Measurements from ENCODE around the gene GALNT9. TPM values are rescaled to one million over a fixed set of nuclear protein-coding genes. Genes with fewer than 3 reads are reported as not detected.

Gene GALNT9
- polyA plus RNA-seq, 2 of the 4 experiments (the other 2 are of a cell fraction) = 0.66 to 2.8 TPM

GRCh38 chr12:132367852-132368251 lies 38.5 kb upstream of the GALNT9 start:
- ChIA-PET CTCF (interaction anchor here (1.0 kb wide), 1 partner anchor 12 kb away, joined by 5 read pairs; no protein-coding TSS in a partner anchor), POLR2A (no interaction called here)
- Histone ChIP-seq H3K4me1 (no peaks in the 10 kb centered on the region), H3K4me3 (no peak overlapping the region), H3K4me2 (no peak overlapping the region), H3K27ac (no peak overlapping the region), H3K9me3 (peaks cover 13% of the 10 kb centered on the region; the same call in 2 of the 3 replicates)
- ATAC-seq (no peak), FAIRE-seq (no peak), DNase-seq (ENCODE audit: low read depth in 1 of 2, low spot score in 1 of 2) (no peak)
- TF ChIP-seq HMGXB4 (CRISPR knock-in tag; IDR thresholded peaks at IDR 0.05; ENCODE audit: borderline replicate concordance) (no peak), ELK1 (IDR thresholded peaks at IDR 0.05; ENCODE audit: low read depth, low read length) (no peak), USF2 (IDR thresholded peaks at IDR 0.05) (no peak)
- 39% methylated on average over 18 of the region's 18 CpGs for WGBS (ENCODE audit: missing lambda C conversion rate)

- no peak overlapping the region for H3K27ac ChIP-seq
- 77% methylated on average over 30 of the region's 31 CpGs for WGBS (ENCODE audit: missing lambda C conversion rate)
- no peak overlapping the region for H3K4me2 ChIP-seq
- ChIA-PET CTCF (interaction anchor here (1.0 kb wide), 1 partner anchor 11 kb away, joined by 5 read pairs; no protein-coding TSS in a partner anchor), POLR2A (no interaction called here)
- H3K4me3 ChIP-seq = no peak overlapping the region
- FAIRE-seq (no peak), DNase-seq (ENCODE audit: low read depth in 1 of 2, low spot score in 1 of 2) (no peak), ATAC-seq (peak in 1 of 2 experiments; percentile 22; a peak in 2 of 6 replicates)
- H3K9me3 ChIP-seq = peaks cover 13% of the 10 kb centered on the region; the same call in 2 of the 3 replicates
- TF ChIP-seq PHF8 (IDR thresholded peaks at IDR 0.05; ENCODE audit: borderline replicate concordance, low read depth) = no peak
- no peak for TF ChIP-seq POLR2AphosphoS2 (conservative IDR thresholded peaks at IDR 0.05; ENCODE audit: low read length)
- no peak for TF ChIP-seq SMC3 (IDR thresholded peaks at IDR 0.05)
- no peak for TF ChIP-seq MAZ (IDR thresholded peaks at IDR 0.05; ENCODE audit: borderline replicate concordance, low read depth, low read length)
- no peak for TF ChIP-seq NR3C1 (IDR thresholded peaks at IDR 0.05)
- no peak for TF ChIP-seq ZC3H11A (IDR thresholded peaks at IDR 0.05)
- no peak for TF ChIP-seq RARB (CRISPR knock-in tag; IDR thresholded peaks at IDR 0.05)
- TF ChIP-seq CHD4 (IDR thresholded peaks at IDR 0.05; ENCODE audit: borderline replicate concordance) = no peak
- no peaks in the 10 kb centered on the region for H3K4me1 ChIP-seq
Observed at GRCh38 chr12:132367071-132367851, 37.9 kb upstream of the GALNT9 start.

GRCh38 chr12:132366341-132366861 lies 37.0 kb upstream of the GALNT9 start:
- DNase-seq (ENCODE audit: low read depth in 1 of 2, low spot score in 1 of 2) (no peak), FAIRE-seq (no peak), ATAC-seq (peak; percentile 31 to 37; a peak in 4 of 6 replicates)
- Histone ChIP-seq H3K27ac (no peak overlapping the region), H3K4me3 (no peak overlapping the region), H3K9me3 (peaks cover 5% of the 10 kb centered on the region; the same call in 2 of the 3 replicates), H3K4me2 (no peak overlapping the region), H3K4me1 (no peaks in the 10 kb centered on the region)
- ChIA-PET CTCF (no interaction called here), POLR2A (no interaction called here)
- 67% methylated on average over 16 of the region's 17 CpGs for WGBS (ENCODE audit: missing lambda C conversion rate)
- no peak for TF ChIP-seq GATA3 (IDR thresholded peaks at IDR 0.05; ENCODE audit: borderline replicate concordance)
- no peak for TF ChIP-seq HOXA7 (CRISPR knock-in tag; IDR thresholded peaks at IDR 0.05)
- no peak for TF ChIP-seq MAZ (IDR thresholded peaks at IDR 0.05; ENCODE audit: borderline replicate concordance, low read depth, low read length)
- TF ChIP-seq RNF2 (IDR thresholded peaks at IDR 0.05; ENCODE audit: borderline replicate concordance, low read depth) = no peak
- no peak for TF ChIP-seq USF2 (IDR thresholded peaks at IDR 0.05)
- TF ChIP-seq JUN (IDR thresholded peaks at IDR 0.05) = no peak
- TF ChIP-seq ZC3H11A (IDR thresholded peaks at IDR 0.05) = no peak
- TF ChIP-seq SMC3 (IDR thresholded peaks at IDR 0.05) = no peak
- TF ChIP-seq SREBF2 (IDR thresholded peaks at IDR 0.05) = no peak
- no peak for TF ChIP-seq PBX3 (IDR thresholded peaks at IDR 0.05)
- no peak for TF ChIP-seq TP53 (CRISPR knock-in tag; IDR thresholded peaks at IDR 0.05)
- no peak for TF ChIP-seq JUNB (IDR thresholded peaks at IDR 0.05)
- TF ChIP-seq NPAS2 (CRISPR knock-in tag; IDR thresholded peaks at IDR 0.05; ENCODE audit: borderline replicate concordance) = no peak

Measured in A549 (cell line).